A673 (cell line): Measurements from ENCODE around the gene MKKS.

ENCODE experiments used
- CTCF ChIP-seq: fragments of 300-800, 200-600 bp; sonication (generic); conservative IDR thresholded peaks from 2 replicates; pipeline ENCODE4 v1.5.1; 2017; ENCODE audit warnings: low read depth, mild to moderate bottlenecking, antibody characterized with exemption, low read length, moderate library complexity, mixed read lengths
- EZH2 ChIP-seq: fragments of 200-600 bp; sonication (generic); IDR thresholded peaks from 2 replicates; pipeline ENCODE4 v1.6.1; 2017; ENCODE audit warnings: borderline replicate concordance, low read depth, mild to moderate bottlenecking, mixed read lengths, antibody characterized with exemption, low read length; ENCODE audit not compliant: poor library complexity, severe bottlenecking

- TF ChIP-seq CTCF (peak; percentile 43), EZH2 (no peak)
These were observed 21.2 kb downstream of the MKKS start for GRCh38 chr20:10412591-10413408.
